Stimulated activated CD4-positive, alpha-beta T cell treated with anti-CD3 and anti-CD28 coated beads, Interleukin-2, amount 100 ng/mL, for 4 hours (primary cell): ENCODE data around the gene SLC37A4.
"Not testable (repeated sequence)": the region's sequence is repeated elsewhere in the genome, so short reads cannot be mapped to it uniquely, and the experiment has no call there.

ENCODE experiments used
- DNase-seq: peaks from one replicate; pipeline ENCODE4 v3.0.0-alpha.2; 2020; ENCODE audit warnings: low read depth

The SLC37A4 gene

DNA sequence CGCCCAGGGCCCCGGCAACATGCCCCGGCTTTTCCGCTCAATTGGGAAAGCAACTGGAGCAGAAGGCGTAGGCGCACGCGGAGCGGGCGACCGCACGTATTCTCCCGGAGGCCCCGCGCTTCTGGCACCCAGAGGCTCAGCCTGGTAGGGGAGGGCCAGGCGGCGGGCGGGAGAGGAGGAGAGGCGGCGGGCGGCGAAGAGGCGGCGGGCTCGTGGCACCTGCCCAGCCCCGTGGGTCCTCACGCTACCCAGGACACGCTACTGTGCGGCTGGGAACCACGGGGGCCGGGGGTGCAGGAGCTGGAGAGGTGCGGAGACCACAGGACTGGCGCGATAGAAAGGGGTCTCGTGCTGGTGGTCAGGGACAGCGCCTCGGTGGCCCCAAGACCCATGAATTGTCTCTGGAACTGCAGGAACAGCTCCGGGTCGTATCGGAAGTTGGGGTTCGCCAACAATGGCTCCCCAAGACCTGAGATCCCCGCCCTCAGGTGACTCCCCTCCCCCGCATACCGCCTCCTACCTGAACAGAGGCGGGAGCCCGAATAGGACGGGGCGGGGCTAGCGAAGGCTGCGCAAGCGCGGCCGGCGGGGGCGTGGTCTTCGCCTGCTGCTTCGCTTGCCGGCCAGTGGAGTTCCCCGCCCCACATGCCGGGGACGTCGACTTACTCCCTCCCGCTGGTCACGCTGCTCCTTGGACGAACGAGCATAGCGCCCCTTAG lies at the start of gene SLC37A4:
Gene SLC37A4 (minus strand): TSS at position 549 of the 719 bp plus-strand sequence.
- peak; percentile 99 for DNase-seq

DNA sequence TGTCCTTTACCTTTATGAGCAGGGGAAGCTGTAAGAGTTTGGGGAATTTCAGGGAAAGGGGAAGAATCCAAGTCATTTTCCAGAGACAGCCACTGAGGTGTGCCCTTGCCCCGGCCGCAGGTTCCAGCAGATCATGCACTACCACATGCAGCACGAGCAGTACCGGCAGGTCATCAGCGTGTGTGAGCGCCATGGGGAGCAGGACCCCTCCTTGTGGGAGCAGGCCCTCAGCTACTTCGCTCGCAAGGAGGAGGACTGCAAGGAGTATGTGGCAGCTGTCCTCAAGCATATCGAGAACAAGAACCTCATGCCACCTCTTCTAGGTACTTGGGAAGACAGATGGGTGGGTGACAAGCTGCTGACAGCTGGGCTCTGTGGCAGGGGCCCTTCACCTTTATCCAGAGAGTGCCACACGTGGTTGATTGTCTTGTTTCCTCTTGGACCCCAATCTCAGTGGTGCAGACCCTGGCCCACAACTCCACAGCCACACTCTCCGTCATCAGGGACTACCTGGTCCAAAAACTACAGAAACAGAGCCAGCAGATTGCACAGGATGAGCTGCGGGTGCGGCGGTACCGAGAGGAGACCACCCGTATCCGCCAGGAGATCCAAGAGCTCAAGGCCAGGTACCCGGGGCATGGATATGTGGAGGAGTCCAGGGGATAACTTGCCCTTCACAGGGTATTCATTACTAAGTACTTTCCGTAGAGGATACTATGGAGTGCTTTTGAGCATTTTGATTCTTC lies 48.2 kb upstream of the SLC37A4 start:
- DNase-seq: no peak

DNA sequence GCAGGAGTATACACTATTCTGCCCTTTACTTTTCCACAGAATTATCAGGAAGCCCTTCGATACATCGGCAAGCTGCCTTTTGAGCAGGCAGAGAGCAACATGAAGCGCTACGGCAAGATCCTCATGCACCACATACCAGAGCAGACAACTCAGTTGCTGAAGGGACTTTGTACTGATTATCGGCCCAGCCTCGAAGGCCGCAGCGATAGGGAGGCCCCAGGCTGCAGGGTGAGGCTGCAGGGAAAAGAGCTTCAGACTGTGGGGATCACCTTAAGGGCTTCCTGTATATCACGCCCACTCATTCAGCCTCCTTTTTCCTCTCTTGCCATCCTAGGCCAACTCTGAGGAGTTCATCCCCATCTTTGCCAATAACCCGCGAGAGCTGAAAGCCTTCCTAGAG lies 47.2 kb upstream of the SLC37A4 start:
- no peak for DNase-seq

GRCh38 chr11:119067371-119068222 lies 36.9 kb upstream of the SLC37A4 start, which contains the start of gene VPS11:
TSS of gene VPS11 (plus strand) at chr11:119067818. CDS start at chr11:119067824, 6 bp downstream.
- peak; percentile 98 for DNase-seq

- DNase-seq: peak; percentile 24
These were observed 34.7 kb upstream of the SLC37A4 start for GRCh38 chr11:119065369-119065768.

- no peak for DNase-seq
These were observed 32.1 kb upstream of the SLC37A4 start for GRCh38 chr11:119062779-119063178.

GRCh38 chr11:119061256-119061655 lies 30.6 kb upstream of the SLC37A4 start:
- no peak for DNase-seq

DNA sequence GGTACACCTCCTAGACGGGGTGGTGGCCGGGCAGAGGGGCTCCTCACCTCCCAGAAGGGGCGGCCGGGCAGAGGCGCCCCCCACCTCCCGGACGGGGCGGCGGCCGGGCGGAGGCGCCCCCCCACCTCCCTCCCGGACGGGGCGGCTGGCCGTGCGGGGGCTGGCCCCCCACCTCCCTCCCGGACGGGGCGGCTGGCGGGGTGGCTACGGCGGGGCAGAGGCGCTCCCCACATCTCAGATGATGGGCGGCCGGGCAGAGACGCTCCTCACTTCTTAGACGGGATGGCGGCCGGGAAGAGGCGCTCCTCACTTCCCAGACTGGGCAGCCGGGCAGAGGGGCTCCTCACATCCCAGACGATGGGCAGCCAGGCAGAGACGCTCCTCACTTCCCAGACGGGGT lies 28.5 kb upstream of the SLC37A4 start:
- not testable (repeated sequence) for DNase-seq

- peak; percentile 97 for DNase-seq
These were observed 26.5 kb upstream of the SLC37A4 start, which contains the start of gene HYOU1 for GRCh38 chr11:119057000-119057769. TSS of gene HYOU1 (minus strand) at chr11:119057205. CDS start at chr11:119056160, 1,045 bp downstream.

GRCh38 chr11:119056421-119056999 lies 25.8 kb upstream of the SLC37A4 start:
- DNase-seq: peak; percentile 19

GRCh38 chr11:119055901-119056300 lies 25.2 kb upstream of the SLC37A4 start:
- no peak for DNase-seq

- no peak for DNase-seq
These were observed 23.7 kb upstream of the SLC37A4 start for GRCh38 chr11:119054418-119054817.

DNA sequence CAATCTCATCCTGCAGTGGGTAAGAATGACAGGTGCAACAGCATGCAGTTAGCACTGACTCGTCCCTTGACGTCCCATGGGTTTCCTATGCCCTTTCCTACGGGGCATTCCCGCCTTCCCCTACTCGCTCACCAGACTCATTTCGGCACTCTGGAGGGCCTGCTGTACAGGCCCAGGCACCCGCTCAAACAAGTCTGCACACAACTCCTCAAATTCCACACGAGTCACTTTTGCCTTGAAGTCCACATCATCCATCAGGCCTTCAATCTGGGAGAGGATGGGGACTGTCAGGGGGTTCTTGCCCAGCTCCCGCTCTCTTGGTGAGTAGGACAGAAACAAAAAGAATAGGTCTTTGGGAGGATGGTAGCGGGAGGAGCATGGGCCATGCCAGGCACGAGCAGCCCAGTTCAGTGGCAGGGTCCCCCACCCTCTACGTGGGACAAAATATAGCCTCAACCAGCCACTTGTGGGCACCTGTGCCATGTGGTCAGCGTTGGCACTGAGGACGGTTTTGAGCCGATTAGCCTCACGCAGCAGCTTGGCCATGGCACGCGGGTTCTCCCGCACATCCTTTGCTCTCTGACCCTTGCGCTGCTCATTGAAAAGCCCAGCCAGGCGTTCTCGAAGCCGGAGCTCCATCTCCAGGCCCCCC lies 21.6 kb upstream of the SLC37A4 start:
- no peak for DNase-seq

- DNase-seq: no peak
These were observed 20.9 kb upstream of the SLC37A4 start for GRCh38 chr11:119051440-119052162.

- no peak for DNase-seq
These were observed 18.4 kb upstream of the SLC37A4 start for GRCh38 chr11:119049081-119049480.

- no peak for DNase-seq
These were observed 18.0 kb upstream of the SLC37A4 start for GRCh38 chr11:119048644-119049043.

- no peak for DNase-seq
These were observed 16.5 kb upstream of the SLC37A4 start for GRCh38 chr11:119047205-119047604.

GRCh38 chr11:119046489-119046888 lies 15.8 kb upstream of the SLC37A4 start:
- DNase-seq: no peak

DNA sequence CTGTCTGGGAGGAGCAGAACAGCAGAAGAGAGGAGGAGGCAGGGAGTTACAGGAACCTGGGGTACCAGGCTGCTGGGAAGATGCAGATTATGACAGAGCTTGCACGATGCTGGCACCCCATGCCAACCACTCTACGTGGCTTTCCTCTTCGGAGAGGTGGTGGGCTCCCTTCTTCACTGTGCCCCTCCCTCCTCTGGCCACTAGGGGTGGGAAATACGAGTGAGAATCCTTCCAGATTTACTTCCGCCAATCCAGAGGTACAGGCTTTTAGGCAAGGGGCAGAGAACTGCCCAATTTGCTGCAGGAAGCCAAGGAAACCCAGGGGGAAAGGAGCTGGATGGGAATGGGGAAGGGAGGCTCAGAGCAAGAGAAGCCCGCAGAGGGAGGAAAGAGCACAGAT lies 14.0 kb upstream of the SLC37A4 start:
- no peak for DNase-seq

GRCh38 chr11:119042927-119043326 lies 12.2 kb upstream of the SLC37A4 start:
- DNase-seq: no peak
